Vagina (tissue), 2 donors: ENCODE measurements around the gene GORASP2. TPM values are rescaled to one million over a fixed set of nuclear protein-coding genes. Genes with fewer than 3 reads are reported as not detected.

Experiments
- DNase-seq, 2 donors: peaks; one replicate each; pipeline ENCODE4 v3.0.0-alpha.2; 2017; ENCODE audit errors: extremely low spot score in 2 of 2
- H3K27ac ChIP-seq: fragments of 200-600 bp; sonication (generic); one replicate; pipeline ENCODE4 v1.5.1; 2019
- H3K27me3 ChIP-seq: fragments of 200-600 bp; sonication (generic); one replicate; pipeline ENCODE4 v1.5.1; 2019
- H3K36me3 ChIP-seq, 2 donors: fragments of 200-600 bp; sonication (generic); one replicate each; pipeline ENCODE4 v1.5.1; 2017 to 2019
- H3K4me1 ChIP-seq: fragments of 200-600 bp; sonication (generic); one replicate; pipeline ENCODE4 v1.5.1; 2019
- H3K4me3 ChIP-seq, 2 donors: fragments of 200-600 bp; sonication (generic); 1 replicate in 1 of 2; 2 replicates in 1 of 2; pipeline ENCODE4 v1.5.1; 2016 to 2019
- H3K9me3 ChIP-seq: fragments of 200-600 bp; sonication (generic); one replicate; pipeline ENCODE4 v1.5.1; 2019
- CTCF ChIP-seq, 3 experiments: fragments of 450-650 bp in 2 of 3; fragments of 200-600 bp in 1 of 3; sonication (generic) in 1 of 3; IDR thresholded peaks; one replicate each; pipeline ENCODE4 v1.5.1; 2017 to 2019; ENCODE audit warnings: antibody characterized with exemption in 3 of 3, mild to moderate bottlenecking in 2 of 3, moderate library complexity in 2 of 3
- POLR2A ChIP-seq, 2 donors: fragments of 450-650 bp; IDR thresholded peaks; one replicate each; pipeline ENCODE4 v1.6.1; 2017; ENCODE audit warnings: antibody characterized with exemption in 2 of 2, mild to moderate bottlenecking in 2 of 2, moderate library complexity in 2 of 2
- POLR2AphosphoS5 ChIP-seq, 2 donors: sonication (generic); formaldehyde crosslinking; IDR thresholded peaks; one replicate each; pipeline ENCODE4 v1.9.0; 2017; ENCODE audit warnings: antibody characterized with exemption in 2 of 2, mild to moderate bottlenecking in 2 of 2, low read depth in 1 of 2; ENCODE audit not compliant: insufficient read depth in 1 of 2
- intact Hi-C: fragments of 100-400 bp; cut with DNase I; formaldehyde crosslinking; loops from one replicate; pipeline ENCODE4 v1.15.1; 2023
- total RNA-seq: library from RNA; depleted of rRNA; stranded (reverse); fragments of >200 nt; gene quantifications from one replicate; pipeline ENCODE4 v1.2.3, GENCODE V29; 2016

The GORASP2 gene
- total RNA-seq, 1 donor from 2014 or later, result 18.2 TPM

GRCh38 chr2:170996316-170996715 is 67.3 kb downstream of the GORASP2 start:
- TF ChIP-seq POLR2AphosphoS5 (IDR thresholded peaks at IDR 0.05; ENCODE audit: insufficient read depth in 1 of 2, low read depth in 1 of 2), result no peak
- TF ChIP-seq POLR2A (IDR thresholded peaks at IDR 0.05), result no peak
- TF ChIP-seq CTCF (IDR thresholded peaks at IDR 0.05), result no peak
- no peaks in the 10 kb centered on the region for H3K27me3 ChIP-seq
- peaks cover 0 to 38% of the 10 kb centered on the region in 2 donors for H3K36me3 ChIP-seq
- intact Hi-C loops, result no loop called here
- no peak overlapping the region for H3K4me3 ChIP-seq
- H3K9me3 ChIP-seq, result no peaks in the 10 kb centered on the region
- H3K4me1 ChIP-seq, result no peaks in the 10 kb centered on the region
- no peak for DNase-seq
- no peak overlapping the region for H3K27ac ChIP-seq

- Histone ChIP-seq H3K4me1 (no peaks in the 10 kb centered on the region), H3K9me3 (no peaks in the 10 kb centered on the region), H3K4me3 (no peak overlapping the region), H3K36me3 (peaks cover 0 to 30% of the 10 kb centered on the region in 2 donors), H3K27me3 (no peaks in the 10 kb centered on the region), H3K27ac (no peak overlapping the region)
- intact Hi-C loops, result no loop called here
- no peak for DNase-seq
- TF ChIP-seq POLR2AphosphoS5 (IDR thresholded peaks at IDR 0.05; ENCODE audit: insufficient read depth in 1 of 2, low read depth in 1 of 2) (no peak), CTCF (IDR thresholded peaks at IDR 0.05) (no peak), POLR2A (IDR thresholded peaks at IDR 0.05) (no peak)
Measured at GRCh38 chr2:170997893-170998597, 69.0 kb downstream of the GORASP2 start.

- DNase-seq, result no peak
- no peak overlapping the region for H3K27ac ChIP-seq
- peaks cover 0 to 29% of the 10 kb centered on the region in 2 donors for H3K36me3 ChIP-seq
- H3K27me3 ChIP-seq, result no peaks in the 10 kb centered on the region
- no peaks in the 10 kb centered on the region for H3K9me3 ChIP-seq
- H3K4me1 ChIP-seq, result no peaks in the 10 kb centered on the region
- TF ChIP-seq CTCF (IDR thresholded peaks at IDR 0.05), result no peak
- no peak for TF ChIP-seq POLR2AphosphoS5 (IDR thresholded peaks at IDR 0.05; ENCODE audit: insufficient read depth in 1 of 2, low read depth in 1 of 2)
- no peak for TF ChIP-seq POLR2A (IDR thresholded peaks at IDR 0.05)
- no peak overlapping the region for H3K4me3 ChIP-seq
- intact Hi-C loops, result no loop called here
Measured at GRCh38 chr2:170999654-171000053, 70.6 kb downstream of the GORASP2 start.

GRCh38 chr2:171004363-171004762 is 75.3 kb downstream of the GORASP2 start:
- DNase-seq, result no peak
- H3K36me3 ChIP-seq, result peaks cover 0 to 24% of the 10 kb centered on the region in 2 donors
- no peaks in the 10 kb centered on the region for H3K27me3 ChIP-seq
- H3K9me3 ChIP-seq, result no peaks in the 10 kb centered on the region
- H3K4me1 ChIP-seq, result no peaks in the 10 kb centered on the region
- intact Hi-C loops, result no loop called here
- no peak overlapping the region for H3K4me3 ChIP-seq
- TF ChIP-seq POLR2AphosphoS5 (IDR thresholded peaks at IDR 0.05; ENCODE audit: insufficient read depth in 1 of 2, low read depth in 1 of 2) (no peak), CTCF (IDR thresholded peaks at IDR 0.05) (no peak), POLR2A (IDR thresholded peaks at IDR 0.05) (no peak)
- no peak overlapping the region for H3K27ac ChIP-seq

- peaks cover 0 to 24% of the 10 kb centered on the region in 2 donors for H3K36me3 ChIP-seq
- intact Hi-C loops, result no loop called here
- no peak for DNase-seq
- no peak overlapping the region for H3K4me3 ChIP-seq
- no peaks in the 10 kb centered on the region for H3K4me1 ChIP-seq
- TF ChIP-seq POLR2A (IDR thresholded peaks at IDR 0.05) (no peak), CTCF (IDR thresholded peaks at IDR 0.05) (no peak), POLR2AphosphoS5 (IDR thresholded peaks at IDR 0.05; ENCODE audit: insufficient read depth in 1 of 2, low read depth in 1 of 2) (no peak)
- H3K27me3 ChIP-seq, result no peaks in the 10 kb centered on the region
- H3K9me3 ChIP-seq, result no peaks in the 10 kb centered on the region
- H3K27ac ChIP-seq, result no peak overlapping the region
Measured at GRCh38 chr2:171004833-171005232, 75.8 kb downstream of the GORASP2 start.
